BLaER1 treated with 17β-estradiol and CSF1 and Interleukin-3, amounts not matched to agents 10 nM and 100 nM (cell line): Measurements from ENCODE around the gene GAL.

Experiments used
- H3K27ac ChIP-seq, 11 experiments: shearing (Covaris generic); formaldehyde crosslinking; 2 replicates each; pipeline ENCODE4 v1.8.1; 2022
- H3K27me3 ChIP-seq, 11 experiments: shearing (Covaris generic); formaldehyde crosslinking; 2 replicates each; pipeline ENCODE4 v1.8.1; 2022
- H3K36me3 ChIP-seq, 11 experiments: shearing (Covaris generic); formaldehyde crosslinking; 2 replicates each; pipeline ENCODE4 v1.8.1; 2022
- H3K4me1 ChIP-seq, 10 experiments: shearing (Covaris generic); formaldehyde crosslinking; 2 replicates each; pipeline ENCODE4 v1.8.1; 2022
- H3K4me2 ChIP-seq, 11 experiments: shearing (Covaris generic); formaldehyde crosslinking; 2 replicates each; pipeline ENCODE4 v1.8.1; 2022
- H3K4me3 ChIP-seq, 10 experiments: shearing (Covaris generic); formaldehyde crosslinking; 2 replicates each; pipeline ENCODE4 v1.8.1; 2022
- H3K9ac ChIP-seq, 11 experiments: shearing (Covaris generic); formaldehyde crosslinking; 2 replicates each; pipeline ENCODE4 v1.8.1; 2022
- H3K9me3 ChIP-seq, 11 experiments: shearing (Covaris generic); formaldehyde crosslinking; replicated peaks in 1 of 11; 2 replicates each; pipeline ENCODE4 v1.8.1; 2022
- H4K20me1 ChIP-seq, 11 experiments: shearing (Covaris generic); formaldehyde crosslinking; 2 replicates each; pipeline ENCODE4 v1.8.1; 2022
- Cebpa-rat ChIP-seq, 11 experiments: shearing (Covaris generic); IDR thresholded peaks; 2 replicates each; pipeline ENCODE4 v1.8.1; 2022

Gene GAL

DNA sequence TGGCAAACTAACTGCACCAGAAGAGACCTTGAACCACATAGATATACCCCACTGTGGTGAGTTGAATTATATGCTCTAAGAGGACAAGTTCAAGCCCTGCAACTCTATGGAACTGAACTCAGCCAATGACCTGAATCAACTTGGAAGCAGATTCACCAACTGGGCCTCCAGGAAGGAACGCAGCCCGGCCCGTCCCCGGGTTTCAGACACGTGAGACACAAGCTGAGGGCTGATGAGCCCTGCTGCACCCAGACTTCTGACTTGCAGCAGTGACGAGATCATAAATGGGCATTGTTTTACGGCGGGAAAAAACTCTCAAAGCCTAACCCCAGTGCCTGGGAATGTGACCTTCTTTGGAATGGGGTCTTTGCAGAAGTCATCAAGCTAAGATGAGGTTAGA lies 28.5 kb upstream of the GAL start:
- Histone ChIP-seq H3K9me3 (peaks cover 14 to 29% (median 19%) of the 10 kb centered on the region in 11 experiments), H3K27me3 (peaks cover 0 to 49% (median 30%) of the 10 kb centered on the region in 11 experiments; a peak in 15 of 22 replicates), H3K4me3 (no peak overlapping the region), H4K20me1 (peaks cover 0 to 47% (median 11%) of the 10 kb centered on the region in 11 experiments; a peak in 15 of 22 replicates), H3K9ac (no peak overlapping the region), H3K4me2 (no peak overlapping the region), H3K4me1 (peaks cover 19 to 57% (median 43%) of the 10 kb centered on the region in 10 experiments), H3K36me3 (no peaks in the 10 kb centered on the region), H3K27ac (no peak overlapping the region)
- no peak for TF ChIP-seq Cebpa-rat (IDR thresholded peaks at IDR 0.05)

GRCh38 chr11:68657021-68657780 lies 27.1 kb upstream of the GAL start:
- Histone ChIP-seq H4K20me1 (peaks cover 0 to 47% (median 11%) of the 10 kb centered on the region in 11 experiments; a peak in 15 of 22 replicates), H3K9me3 (peaks cover 20 to 36% (median 28%) of the 10 kb centered on the region in 11 experiments), H3K36me3 (no peaks in the 10 kb centered on the region), H3K9ac (no peak overlapping the region), H3K27me3 (peaks cover 0 to 63% (median 33%) of the 10 kb centered on the region in 11 experiments; a peak in 16 of 22 replicates), H3K4me2 (peak overlapping the region in 5 of 11 experiments; percentile 4 to 99 (median 16); a peak in 2 of 22 replicates), H3K27ac (no peak overlapping the region), H3K4me3 (no peak overlapping the region), H3K4me1 (peaks cover 19 to 59% (median 41%) of the 10 kb centered on the region in 10 experiments)
- no peak for TF ChIP-seq Cebpa-rat (IDR thresholded peaks at IDR 0.05)

- peak overlapping the region in 6 of 11 experiments; percentile 76 to 99 (median 95); a peak in 10 of 22 replicates for H3K4me2 ChIP-seq
- peaks cover 0 to 3% (median 0%) of the 10 kb centered on the region in 11 experiments; a peak in 1 of 22 replicates for H3K36me3 ChIP-seq
- TF ChIP-seq Cebpa-rat (IDR thresholded peaks at IDR 0.05): no peak
- no peak overlapping the region for H3K4me3 ChIP-seq
- peaks cover 0 to 39% (median 11%) of the 10 kb centered on the region in 11 experiments; a peak in 14 of 22 replicates for H4K20me1 ChIP-seq
- peaks cover 27 to 45% (median 37%) of the 10 kb centered on the region in 11 experiments for H3K9me3 ChIP-seq
- H3K9ac ChIP-seq: no peak overlapping the region
- peaks cover 0 to 67% (median 33%) of the 10 kb centered on the region in 11 experiments; a peak in 16 of 22 replicates for H3K27me3 ChIP-seq
- H3K4me1 ChIP-seq: peaks cover 14 to 56% (median 33%) of the 10 kb centered on the region in 10 experiments
- H3K27ac ChIP-seq: no peak overlapping the region
These were observed 26.2 kb upstream of the GAL start for GRCh38 chr11:68658097-68658496.

GRCh38 chr11:68658661-68659060 lies 25.7 kb upstream of the GAL start:
- H3K27ac ChIP-seq: no peak overlapping the region
- H3K4me3 ChIP-seq: no peak overlapping the region
- H4K20me1 ChIP-seq: peaks cover 0 to 34% (median 11%) of the 10 kb centered on the region in 11 experiments; a peak in 14 of 22 replicates
- peaks cover 27 to 49% (median 38%) of the 10 kb centered on the region in 11 experiments for H3K9me3 ChIP-seq
- H3K27me3 ChIP-seq: peaks cover 0 to 67% (median 33%) of the 10 kb centered on the region in 11 experiments; a peak in 16 of 22 replicates
- H3K9ac ChIP-seq: no peak overlapping the region
- peaks cover 0 to 3% (median 0%) of the 10 kb centered on the region in 11 experiments; a peak in 1 of 22 replicates for H3K36me3 ChIP-seq
- peaks cover 13 to 58% (median 37%) of the 10 kb centered on the region in 10 experiments for H3K4me1 ChIP-seq
- TF ChIP-seq Cebpa-rat (IDR thresholded peaks at IDR 0.05): no peak
- H3K4me2 ChIP-seq: peak overlapping the region; percentile 42 to 99 (median 88); a peak in 21 of 22 replicates

- Histone ChIP-seq H3K9ac (peak overlapping the region in 3 of 11 experiments; percentile 17 to 64 (median 29); a peak in 3 of 22 replicates), H3K27me3 (peaks cover 0 to 70% (median 37%) of the 10 kb centered on the region in 11 experiments; a peak in 16 of 22 replicates), H4K20me1 (peaks cover 0 to 33% (median 14%) of the 10 kb centered on the region in 11 experiments; a peak in 14 of 22 replicates), H3K4me1 (peaks cover 13 to 65% (median 44%) of the 10 kb centered on the region in 10 experiments), H3K4me2 (peak overlapping the region; percentile 42 to 99 (median 88)), H3K4me3 (peak overlapping the region in 3 of 10 experiments; percentile 6 to 29 (median 11); a peak in 2 of 20 replicates), H3K27ac (peak overlapping the region in 4 of 11 experiments; percentile 5 to 59 (median 37); a peak in 5 of 22 replicates), H3K9me3 (peaks cover 27 to 48% (median 35%) of the 10 kb centered on the region in 11 experiments), H3K36me3 (peaks cover 0 to 3% (median 0%) of the 10 kb centered on the region in 11 experiments; a peak in 1 of 22 replicates)
- peak in 3 of 11 experiments; percentile 48 to 74 (median 50); a peak in 3 of 22 replicates for TF ChIP-seq Cebpa-rat (IDR thresholded peaks at IDR 0.05)
These were observed 25.0 kb upstream of the GAL start for GRCh38 chr11:68659158-68659921.

DNA sequence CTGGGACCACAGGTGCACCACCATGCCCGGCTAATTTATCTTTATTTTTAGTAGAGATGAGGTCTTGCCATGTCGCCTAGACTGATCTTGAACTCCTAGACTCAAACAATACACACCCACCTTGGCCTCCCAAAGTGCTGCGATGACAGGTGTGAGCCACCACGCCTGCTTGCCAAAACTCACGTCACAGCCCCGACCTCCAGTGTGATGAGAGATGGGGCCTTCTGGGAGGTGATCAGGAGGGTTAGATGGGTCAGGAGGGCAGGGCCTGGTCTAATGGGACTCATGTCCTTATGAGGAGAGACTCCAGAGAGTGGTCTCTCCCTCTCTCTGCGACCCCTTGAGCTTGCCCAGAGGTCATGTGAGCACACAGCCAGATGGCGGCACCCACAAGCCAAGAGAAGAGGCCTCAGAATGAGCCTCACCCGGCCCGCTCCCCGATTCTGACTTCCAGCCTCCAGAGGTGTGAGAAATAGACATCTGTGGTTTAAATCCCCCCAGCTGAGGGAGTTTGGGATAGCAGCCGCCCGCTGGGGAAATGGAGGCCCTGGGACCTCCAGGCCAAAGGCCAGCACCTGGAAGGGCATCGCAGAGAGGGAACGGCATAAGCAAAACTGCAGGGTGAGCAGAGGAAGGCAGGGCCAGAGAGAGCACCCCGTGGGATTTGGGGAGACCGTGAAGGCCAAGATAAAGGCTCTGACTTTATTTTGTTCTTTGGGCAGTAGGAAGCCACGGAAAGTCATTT lies 24.1 kb upstream of the GAL start:
- H3K9me3 ChIP-seq: peaks cover 19 to 39% (median 26%) of the 10 kb centered on the region in 11 experiments
- peak overlapping the region in 10 of 11 experiments; percentile 42 to 99 (median 89); a peak in 19 of 22 replicates for H3K4me2 ChIP-seq
- peaks cover 13 to 74% (median 51%) of the 10 kb centered on the region in 10 experiments for H3K4me1 ChIP-seq
- TF ChIP-seq Cebpa-rat (IDR thresholded peaks at IDR 0.05): no peak
- H3K36me3 ChIP-seq: peaks cover 0 to 3% (median 0%) of the 10 kb centered on the region in 11 experiments; a peak in 1 of 22 replicates
- H3K27me3 ChIP-seq: peaks cover 0 to 77% (median 41%) of the 10 kb centered on the region in 11 experiments; a peak in 16 of 22 replicates
- no peak overlapping the region for H3K4me3 ChIP-seq
- no peak overlapping the region; a peak in 1 of 22 replicates for H3K9ac ChIP-seq
- H3K27ac ChIP-seq: no peak overlapping the region
- peaks cover 0 to 33% (median 15%) of the 10 kb centered on the region in 11 experiments; a peak in 14 of 22 replicates for H4K20me1 ChIP-seq

- H3K27ac ChIP-seq: no peak overlapping the region
- TF ChIP-seq Cebpa-rat (IDR thresholded peaks at IDR 0.05): no peak
These were observed 23.3 kb upstream of the GAL start for GRCh38 chr11:68661014-68661413.

More at GRCh38 chr11:68661014-68661413, 23.3 kb upstream of the GAL start:
- peaks cover 0 to 3% (median 0%) of the 10 kb centered on the region in 11 experiments; a peak in 1 of 22 replicates for H3K36me3 ChIP-seq
- H3K9ac ChIP-seq: no peak overlapping the region
- H3K4me1 ChIP-seq: peaks cover 13 to 75% (median 51%) of the 10 kb centered on the region in 10 experiments
- H3K4me2 ChIP-seq: peak overlapping the region in 5 of 11 experiments; percentile 88 to 99 (median 96); a peak in 7 of 22 replicates
- H3K27me3 ChIP-seq: peaks cover 0 to 77% (median 41%) of the 10 kb centered on the region in 11 experiments; a peak in 16 of 22 replicates
- H3K9me3 ChIP-seq: peaks cover 13 to 31% (median 19%) of the 10 kb centered on the region in 11 experiments
- H3K4me3 ChIP-seq: no peak overlapping the region
- H4K20me1 ChIP-seq: peaks cover 0 to 33% (median 15%) of the 10 kb centered on the region in 11 experiments; a peak in 14 of 22 replicates
